Body of pancreas (tissue), 4 donors: Measurements from ENCODE around the gene BEGAIN.

Source experiments
- CTCF ChIP-seq, 7 experiments: fragments of 450-650 bp in 4 of 7; fragments of 200-600 bp in 3 of 7; sonication (generic) in 3 of 7; IDR thresholded peaks; one replicate each; pipeline ENCODE4 v1.5.1; 2016 to 2019; ENCODE audit warnings: antibody characterized with exemption in 7 of 7
- POLR2A ChIP-seq, 3 donors: fragments of 450-650 bp; IDR thresholded peaks; one replicate each; pipeline ENCODE4 v1.6.1; 2016; ENCODE audit warnings: antibody characterized with exemption in 3 of 3, mild to moderate bottlenecking in 2 of 3

GRCh38 chr14:100626614-100627013, 39.4 kb upstream of the BEGAIN start:
- TF ChIP-seq CTCF (IDR thresholded peaks at IDR 0.05) (no peak), POLR2A (IDR thresholded peaks at IDR 0.05) (no peak)
